ENCODE results near the gene MAPK4.

GRCh38 chr18:50594942-50595341 is 35.1 kb downstream of the MAPK4 start:
- TF ChIP-seq, protein P1, sequence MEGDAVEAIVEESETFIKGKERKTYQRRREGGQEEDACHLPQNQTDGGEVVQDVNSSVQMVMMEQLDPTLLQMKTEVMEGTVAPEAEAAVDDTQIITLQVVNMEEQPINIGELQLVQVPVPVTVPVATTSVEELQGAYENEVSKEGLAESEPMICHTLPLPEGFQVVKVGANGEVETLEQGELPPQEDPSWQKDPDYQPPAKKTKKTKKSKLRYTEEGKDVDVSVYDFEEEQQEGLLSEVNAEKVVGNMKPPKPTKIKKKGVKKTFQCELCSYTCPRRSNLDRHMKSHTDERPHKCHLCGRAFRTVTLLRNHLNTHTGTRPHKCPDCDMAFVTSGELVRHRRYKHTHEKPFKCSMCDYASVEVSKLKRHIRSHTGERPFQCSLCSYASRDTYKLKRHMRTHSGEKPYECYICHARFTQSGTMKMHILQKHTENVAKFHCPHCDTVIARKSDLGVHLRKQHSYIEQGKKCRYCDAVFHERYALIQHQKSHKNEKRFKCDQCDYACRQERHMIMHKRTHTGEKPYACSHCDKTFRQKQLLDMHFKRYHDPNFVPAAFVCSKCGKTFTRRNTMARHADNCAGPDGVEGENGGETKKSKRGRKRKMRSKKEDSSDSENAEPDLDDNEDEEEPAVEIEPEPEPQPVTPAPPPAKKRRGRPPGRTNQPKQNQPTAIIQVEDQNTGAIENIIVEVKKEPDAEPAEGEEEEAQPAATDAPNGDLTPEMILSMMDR (IDR thresholded peaks at IDR 0.05): no peak
- TF ChIP-seq POLR2A (IDR thresholded peaks at IDR 0.05): no peak

All from esophagus squamous epithelium (tissue), 4 donors.